GM19238 (cell line): Measurements from ENCODE around the gene SERPINA12.

Source experiments
- DNase-seq: peaks from one replicate; pipeline ENCODE4 v3.0.0; 2011; ENCODE audit warnings: low spot score; ENCODE audit not compliant: insufficient read length

The SERPINA12 gene

DNA sequence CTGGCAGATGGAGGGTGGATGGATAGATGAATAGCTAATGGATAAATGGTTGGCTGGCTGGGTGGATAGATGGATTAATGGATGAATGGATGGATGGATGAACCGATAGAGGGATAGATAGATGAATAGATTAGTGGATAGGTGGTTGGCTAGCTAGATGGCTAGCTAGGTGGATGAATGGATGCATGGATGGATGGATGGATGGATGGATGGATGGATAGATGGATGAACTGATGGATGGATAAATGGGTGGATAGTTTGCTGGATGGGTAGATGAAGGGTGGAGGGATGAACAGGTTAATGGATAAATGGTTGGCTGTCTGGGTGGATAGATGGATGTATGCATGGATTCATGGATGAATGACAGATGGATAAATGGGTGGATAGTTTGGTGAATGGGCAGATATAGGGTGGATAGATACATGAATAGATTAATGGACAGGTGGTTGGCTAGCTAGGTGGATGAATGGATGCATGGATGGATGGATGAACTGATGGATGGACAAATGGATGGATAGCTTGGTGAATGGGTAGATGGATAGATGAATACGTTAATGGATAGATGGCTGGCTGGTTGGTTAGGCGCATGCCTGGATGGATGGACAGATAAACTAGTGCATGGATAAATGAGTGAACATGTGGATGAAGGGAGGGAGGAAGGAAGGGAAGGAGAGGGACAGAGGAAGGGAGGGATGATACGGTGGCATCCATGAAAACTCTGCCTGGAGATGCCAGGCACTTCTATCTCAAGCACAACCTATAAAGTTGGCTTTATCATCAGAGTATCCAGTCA is 41.3 kb downstream of the SERPINA12 start:
- DNase-seq = no peak

DNA sequence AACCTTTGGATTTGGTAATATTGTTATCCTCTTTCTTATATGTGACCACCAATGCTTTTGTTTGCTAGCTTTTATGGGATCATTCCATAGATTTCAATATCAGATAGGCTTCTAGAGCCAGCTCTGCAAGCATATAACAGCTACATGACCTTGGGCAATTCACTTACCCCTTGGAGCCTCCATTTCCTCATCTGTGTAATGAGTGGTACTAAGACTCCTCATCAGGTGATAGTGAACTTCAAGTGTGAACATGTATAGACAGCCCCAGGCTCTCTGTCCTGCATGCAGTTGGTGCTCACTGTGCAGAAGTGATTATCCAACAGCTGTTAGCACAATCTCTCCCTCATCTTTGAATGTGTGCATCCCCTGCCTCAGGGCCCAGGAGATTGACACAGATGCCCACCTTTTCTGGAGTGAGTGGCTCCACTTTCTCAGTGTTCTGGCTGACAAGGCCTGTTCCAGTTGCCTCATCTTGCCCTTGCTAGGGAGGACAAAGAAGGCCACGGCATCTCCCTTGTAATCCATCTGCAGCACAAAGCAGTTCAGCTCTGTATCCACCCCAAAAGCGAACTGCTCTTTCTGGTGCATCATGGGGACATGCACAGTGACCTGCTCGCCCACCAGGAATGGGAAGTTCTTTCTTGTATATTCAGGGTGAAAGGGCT is 42.4 kb downstream of the SERPINA12 start:
- no peak for DNase-seq

DNA sequence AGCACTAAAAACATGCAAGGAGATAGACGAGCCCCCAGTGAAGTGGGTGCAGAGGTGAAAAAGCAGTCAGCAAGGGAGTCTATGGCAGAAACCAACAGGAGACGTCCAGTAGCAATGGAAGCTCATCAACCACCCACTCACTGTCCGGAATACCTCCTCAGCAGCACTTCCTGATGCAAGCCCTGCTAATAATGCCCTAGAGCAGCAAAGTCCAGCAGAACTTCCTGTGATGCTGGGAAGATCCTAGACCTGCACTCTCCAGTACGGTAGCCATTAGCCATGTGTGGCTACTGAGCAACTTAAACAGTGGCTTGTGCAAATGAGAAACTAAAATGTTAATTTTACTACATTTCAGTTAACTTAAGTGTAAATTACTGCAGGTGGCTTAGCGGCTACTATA is 44.2 kb downstream of the SERPINA12 start:
- no peak for DNase-seq

DNA sequence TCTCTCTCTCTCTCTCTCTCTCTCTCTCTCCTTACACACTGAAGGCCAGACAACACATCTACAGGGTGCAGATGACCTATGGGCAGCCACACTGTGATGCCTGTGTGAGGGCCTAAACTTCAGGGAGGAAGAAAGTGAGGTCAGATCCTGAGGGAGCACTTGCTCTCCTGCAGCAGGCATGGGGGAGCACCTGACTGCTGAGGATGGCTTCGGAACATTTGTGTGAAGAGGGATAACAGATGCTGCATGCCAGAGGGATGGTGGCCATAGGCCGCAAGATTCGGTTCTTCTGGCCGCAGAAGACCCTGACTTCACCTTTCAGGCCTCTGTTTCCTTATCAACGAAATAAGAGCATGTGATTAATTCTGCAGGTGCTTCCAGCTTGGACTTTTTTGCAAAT is 45.0 kb downstream of the SERPINA12 start:
- no peak for DNase-seq

- DNase-seq = no peak
Observed at GRCh38 chr14:94462763-94463572, 46.3 kb downstream of the SERPINA12 start.

- no peak for DNase-seq
Observed at GRCh38 chr14:94462219-94462551, 47.1 kb downstream of the SERPINA12 start.

GRCh38 chr14:94461526-94462218 is 47.6 kb downstream of the SERPINA12 start:
- DNase-seq = no peak

- DNase-seq = no peak
Observed at GRCh38 chr14:94460631-94461416, 48.4 kb downstream of the SERPINA12 start.

DNA sequence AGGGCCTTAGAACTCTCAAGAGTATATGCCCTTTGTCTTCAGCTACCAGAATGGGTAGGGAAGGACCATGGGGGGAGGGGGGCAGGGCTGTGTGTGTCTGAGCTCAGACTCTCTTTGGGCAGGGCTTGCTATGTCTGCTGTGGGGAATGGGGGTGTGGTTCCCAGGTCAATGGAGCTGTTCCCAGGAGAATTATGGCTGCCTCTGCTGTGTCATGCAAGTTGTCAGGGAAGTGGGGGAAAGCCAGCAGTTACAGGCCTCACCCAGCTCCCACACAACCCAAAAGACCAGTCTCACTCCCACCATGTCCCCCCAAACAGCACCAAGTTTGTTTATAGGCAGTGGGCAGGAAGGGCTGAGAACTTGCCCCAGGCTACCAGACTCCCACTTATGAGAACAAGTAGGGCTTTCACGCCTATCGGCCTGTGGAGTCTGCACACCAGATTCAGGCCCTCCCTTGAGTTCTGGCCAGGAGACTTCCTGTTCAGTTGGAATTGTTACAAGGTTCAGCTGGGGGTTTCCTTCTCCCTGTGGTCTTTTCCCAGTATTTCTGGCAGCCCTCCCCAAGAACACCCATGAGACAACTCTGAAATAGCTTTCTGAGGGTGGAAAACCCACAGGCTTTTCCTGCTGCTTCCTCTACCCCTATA is 50.6 kb downstream of the SERPINA12 start:
- DNase-seq = no peak

DNA sequence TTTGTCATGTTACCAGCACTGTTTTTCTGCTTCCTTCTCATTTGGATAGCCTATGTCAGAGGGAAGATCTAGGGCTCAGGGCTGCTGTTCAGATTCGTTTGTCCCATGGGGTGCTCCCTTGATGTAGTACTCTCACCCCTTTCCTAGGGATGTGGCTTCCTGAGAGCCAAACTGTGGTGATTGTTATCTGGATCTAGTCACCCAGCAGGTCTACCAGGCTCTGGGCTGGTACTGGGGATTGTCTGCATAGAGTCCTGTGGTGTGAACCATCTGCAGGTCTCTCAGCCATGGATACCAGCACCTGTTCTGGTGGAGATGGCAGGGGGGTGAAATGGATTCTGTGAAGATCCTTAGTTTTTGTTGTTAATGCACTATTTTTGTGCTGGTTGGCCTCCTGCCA is 51.2 kb downstream of the SERPINA12 start:
- no peak for DNase-seq

GRCh38 chr14:94455928-94456327 is 53.3 kb downstream of the SERPINA12 start:
- no peak for DNase-seq

DNA sequence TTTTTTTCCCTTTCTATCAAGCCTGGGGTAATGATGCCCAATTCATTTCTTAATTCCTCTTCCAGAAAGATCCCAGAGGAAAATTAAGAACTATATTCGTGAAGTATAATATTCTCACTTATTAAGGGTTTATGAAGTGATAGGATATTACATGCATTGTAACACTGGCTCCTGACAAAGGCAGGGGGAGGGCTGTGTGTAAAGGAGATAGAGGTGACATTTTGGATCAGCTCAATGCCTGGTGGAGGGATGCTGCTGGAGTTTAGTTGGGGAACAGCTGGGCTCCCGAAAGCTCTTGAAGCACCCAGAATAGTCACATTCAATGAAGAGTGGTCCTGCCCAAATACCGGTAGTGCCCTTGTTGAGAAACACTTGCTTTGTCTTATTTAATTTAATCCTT is 57.4 kb downstream of the SERPINA12 start:
- no peak for DNase-seq

- DNase-seq = no peak
Observed at GRCh38 chr14:94451091-94451771, 58.0 kb downstream of the SERPINA12 start.

- no peak for DNase-seq
Observed at GRCh38 chr14:94450722-94451090, 58.6 kb downstream of the SERPINA12 start.

- no peak for DNase-seq
Observed at GRCh38 chr14:94449930-94450329, 59.3 kb downstream of the SERPINA12 start.

DNA sequence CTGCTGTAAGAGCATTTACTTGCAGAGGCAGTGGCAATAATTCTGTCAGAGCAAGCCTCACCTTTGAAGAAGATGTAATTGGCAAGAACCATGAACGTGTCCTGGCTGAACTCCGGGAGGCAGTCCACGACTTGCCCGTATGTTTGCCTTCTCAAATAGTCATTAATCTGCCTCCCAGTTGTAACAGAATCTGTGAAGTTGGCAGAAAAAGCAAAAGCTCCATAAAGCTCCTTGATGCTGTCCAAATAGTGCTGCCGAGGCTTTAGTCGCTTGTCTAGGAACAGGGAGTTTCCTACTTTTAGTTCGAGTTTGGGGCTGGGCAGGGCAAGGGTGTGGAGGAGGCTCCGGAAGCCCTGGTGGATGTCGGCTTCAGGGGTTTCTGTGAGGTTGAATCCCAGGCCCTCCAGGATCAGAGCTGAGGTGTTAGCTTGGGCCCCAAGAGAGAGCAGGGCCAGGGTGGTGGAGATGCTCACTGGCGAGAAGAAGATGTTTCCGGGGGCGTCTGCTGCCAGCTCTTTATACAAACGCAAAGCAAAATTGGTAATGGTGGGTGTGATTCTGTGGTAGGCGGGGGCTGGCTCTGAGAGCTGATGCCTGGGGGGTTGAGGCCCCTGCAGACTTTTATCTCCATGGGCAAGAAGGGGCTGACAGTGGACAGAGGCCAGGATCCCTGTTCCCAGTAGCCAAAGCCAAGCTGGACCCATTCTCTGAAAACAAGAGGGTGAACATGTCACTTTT is 61.0 kb downstream of the SERPINA12 start:
- no peak for DNase-seq

- no peak for DNase-seq
Observed at GRCh38 chr14:94447206-94447605, 62.1 kb downstream of the SERPINA12 start.

DNA sequence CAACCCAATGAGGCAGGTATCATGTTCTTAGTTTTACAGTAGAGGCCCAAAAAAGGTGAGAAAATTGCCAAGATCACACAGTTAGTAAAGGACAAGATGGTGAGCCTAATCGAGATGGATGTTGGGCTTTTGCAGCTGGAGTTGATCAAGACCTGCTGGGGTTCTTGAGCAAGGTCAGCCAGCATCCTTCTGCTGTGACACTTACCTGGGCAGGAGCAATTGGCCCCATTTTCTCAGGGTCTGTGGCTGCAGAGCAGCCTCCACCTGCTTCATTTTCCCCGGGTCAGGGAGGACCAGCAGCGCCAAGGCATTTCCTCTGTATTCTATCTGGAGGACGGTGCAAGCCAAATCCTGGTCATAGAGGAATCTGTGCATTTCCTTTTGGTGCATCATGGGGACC is 63.1 kb downstream of the SERPINA12 start:
- DNase-seq = no peak

DNA sequence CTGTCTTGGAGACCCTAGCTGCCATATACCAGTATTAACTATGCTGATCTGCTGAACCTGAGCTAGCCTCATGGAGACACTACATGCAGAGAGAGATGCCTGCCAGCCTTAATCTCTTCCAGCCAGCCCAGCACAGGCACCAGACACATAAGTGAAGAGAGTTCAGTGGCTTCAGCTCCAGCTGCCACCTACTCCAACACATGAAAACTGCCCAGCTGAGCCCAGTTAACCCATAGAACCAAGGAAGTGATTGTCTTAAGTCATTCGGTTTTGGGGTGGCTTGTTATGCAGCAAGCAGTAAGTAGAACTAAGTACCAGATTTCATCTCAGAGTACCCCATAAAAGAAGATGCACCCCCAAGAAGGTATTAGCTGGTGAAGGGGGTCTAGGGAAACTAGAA is 64.3 kb downstream of the SERPINA12 start:
- no peak for DNase-seq
